NCI-H146 (cell line): ENCODE measurements around the gene AMOT.
"Not testable (repeated sequence)": the region's sequence is repeated elsewhere in the genome, so short reads cannot be mapped to it uniquely, and the experiment has no call there.

Source experiments
- DNase-seq: peaks from one replicate; lab custom pipeline; 2025; lab: John Stamatoyannopoulos, UW

AMOT gene

GRCh38 chrX:112840382-112841113 is at the start of gene AMOT:
Gene AMOT, minus strand, starts transcription at chrX:112840831. Its CDS starts 17,705 bp downstream, at chrX:112823126.
- DNase-seq: peak; percentile 88

GRCh38 chrX:112889400-112889799 is 48.8 kb upstream of the AMOT start:
- DNase-seq: no peak

GRCh38 chrX:112888916-112889315 is 48.3 kb upstream of the AMOT start:
- DNase-seq: no peak

GRCh38 chrX:112877771-112878173 is 37.1 kb upstream of the AMOT start:
- no peak for DNase-seq

GRCh38 chrX:112874614-112875013 is 34.0 kb upstream of the AMOT start:
- DNase-seq: no peak

GRCh38 chrX:112874175-112874574 is 33.5 kb upstream of the AMOT start:
- no peak for DNase-seq

GRCh38 chrX:112868586-112868985 is 28.0 kb upstream of the AMOT start:
- DNase-seq: no peak

- no peak for DNase-seq
These were observed 26.9 kb upstream of the AMOT start for GRCh38 chrX:112867570-112867969.

- no peak for DNase-seq
These were observed 25.5 kb upstream of the AMOT start for GRCh38 chrX:112866175-112866574.

- DNase-seq: peak; percentile 10
These were observed 24.9 kb upstream of the AMOT start for GRCh38 chrX:112865464-112866025.

- DNase-seq: no peak
These were observed 23.2 kb upstream of the AMOT start for GRCh38 chrX:112863850-112864249.

- no peak for DNase-seq
These were observed 16.8 kb upstream of the AMOT start for GRCh38 chrX:112857478-112857878.

GRCh38 chrX:112854901-112855300 is 14.3 kb upstream of the AMOT start:
- DNase-seq: not testable (repeated sequence)

GRCh38 chrX:112852851-112853250 is 12.2 kb upstream of the AMOT start:
- no peak for DNase-seq

- DNase-seq: no peak
These were observed 11.2 kb upstream of the AMOT start for GRCh38 chrX:112851806-112852205.

GRCh38 chrX:112851161-112851779 is 10.6 kb upstream of the AMOT start:
- DNase-seq: peak; percentile 25

- DNase-seq: no peak
These were observed 8.4 kb upstream of the AMOT start for GRCh38 chrX:112849016-112849415.

- DNase-seq: no peak
These were observed 6.2 kb upstream of the AMOT start for GRCh38 chrX:112846782-112847181.

GRCh38 chrX:112846187-112846586 is 5.6 kb upstream of the AMOT start:
- DNase-seq: no peak

- DNase-seq: no peak
These were observed 3.6 kb upstream of the AMOT start for GRCh38 chrX:112844250-112844649.

GRCh38 chrX:112841820-112842157 is 1.2 kb upstream of the AMOT start:
- no peak for DNase-seq

- peak; percentile 89 for DNase-seq
These were observed 636 bp upstream of the AMOT start for GRCh38 chrX:112841114-112841819.

GRCh38 chrX:112839856-112840255 is 775 bp downstream of the AMOT start:
- DNase-seq: no peak
